HuH-7 (cell line): Measurements from ENCODE around the gene BEX3.
A peak's percentile ranks its signal among the peaks of the same experiment; 100 is the strongest.
"Not testable (repeated sequence)": the region's sequence is repeated elsewhere in the genome, so short reads cannot be mapped to it uniquely, and the experiment has no call there.

Source experiments
- DNase-seq: peaks from one replicate; pipeline ENCODE4 v3.0.0; 2011; ENCODE audit warnings: low spot score

The BEX3 gene

GRCh38 chrX:103376118-103376978 is at the start of gene BEX3:
BEX3 (plus strand) TSS chrX:103376538; CDS start chrX:103377522, 984 bp downstream.
- peak; percentile 53 for DNase-seq

- no peak for DNase-seq
Observed at GRCh38 chrX:103329991-103330390, 46.3 kb upstream of the BEX3 start, which contains the start of gene TCEAL7. TCEAL7 (plus strand) TSS chrX:103330239; CDS start chrX:103331404, 1,165 bp downstream.

- no peak for DNase-seq
Observed at GRCh38 chrX:103330681-103331288, 45.6 kb upstream of the BEX3 start.

GRCh38 chrX:103338663-103339062 is 37.7 kb upstream of the BEX3 start:
- no peak for DNase-seq

- peak; percentile 32 for DNase-seq
Observed at GRCh38 chrX:103343105-103343504, 33.2 kb upstream of the BEX3 start.

GRCh38 chrX:103344606-103345005 is 31.7 kb upstream of the BEX3 start:
- DNase-seq = no peak

GRCh38 chrX:103347682-103348397 is 28.5 kb upstream of the BEX3 start:
- DNase-seq = no peak

GRCh38 chrX:103356130-103356798 is 20.1 kb upstream of the BEX3 start, which contains the start of gene TCEAL9:
TCEAL9 (plus strand) TSS chrX:103356506; CDS start chrX:103357685, 1,179 bp downstream.
- peak; percentile 59 for DNase-seq

- DNase-seq = no peak
Observed at GRCh38 chrX:103356858-103357257, 19.5 kb upstream of the BEX3 start.

GRCh38 chrX:103357871-103358270 is 18.5 kb upstream of the BEX3 start:
- no peak for DNase-seq

GRCh38 chrX:103359605-103360004 is 16.7 kb upstream of the BEX3 start:
- not testable (repeated sequence) for DNase-seq

GRCh38 chrX:103360092-103360491 is 16.2 kb upstream of the BEX3 start:
- DNase-seq = no peak

- no peak for DNase-seq
Observed at GRCh38 chrX:103360916-103361315, 15.4 kb upstream of the BEX3 start.

- no peak for DNase-seq
Observed at GRCh38 chrX:103361798-103362197, 14.5 kb upstream of the BEX3 start.

- no peak for DNase-seq
Observed at GRCh38 chrX:103362474-103362873, 13.9 kb upstream of the BEX3 start.

GRCh38 chrX:103363046-103363445 is 13.3 kb upstream of the BEX3 start:
- no peak for DNase-seq

GRCh38 chrX:103367502-103367901 is 8.8 kb upstream of the BEX3 start:
- no peak for DNase-seq

- DNase-seq = no peak
Observed at GRCh38 chrX:103369479-103369878, 6.9 kb upstream of the BEX3 start.

GRCh38 chrX:103372886-103373285 is 3.5 kb upstream of the BEX3 start:
- DNase-seq = no peak

- no peak for DNase-seq
Observed at GRCh38 chrX:103373581-103373980, 2.8 kb upstream of the BEX3 start.

GRCh38 chrX:103376979-103377324 is 614 bp downstream of the BEX3 start:
- no peak for DNase-seq

- no peak for DNase-seq
Observed at GRCh38 chrX:103378990-103379389, 2.7 kb downstream of the BEX3 start.
